GM12801 (cell line): ENCODE results near the gene OLIG2.

Source experiments
- CTCF ChIP-seq: IDR thresholded peaks from one replicate; pipeline ENCODE4 v1.5.1; 2011; ENCODE audit warnings: control low read depth; ENCODE audit not compliant: insufficient read length; ENCODE audit errors: extremely low read depth

Gene OLIG2

GRCh38 chr21:33013626-33014025, 12.1 kb upstream of the OLIG2 start:
- TF ChIP-seq CTCF = no peak

- TF ChIP-seq CTCF = no peak
Observed at GRCh38 chr21:33014331-33014730, 11.4 kb upstream of the OLIG2 start.

GRCh38 chr21:33015096-33015495, 10.6 kb upstream of the OLIG2 start:
- no peak for TF ChIP-seq CTCF

- no peak for TF ChIP-seq CTCF
Observed at GRCh38 chr21:33015756-33016155, 10.0 kb upstream of the OLIG2 start.

- no peak for TF ChIP-seq CTCF
Observed at GRCh38 chr21:33018707-33019465, 6.8 kb upstream of the OLIG2 start.

- no peak for TF ChIP-seq CTCF
Observed at GRCh38 chr21:33019516-33019884, 6.2 kb upstream of the OLIG2 start.

- no peak for TF ChIP-seq CTCF
Observed at GRCh38 chr21:33019885-33020557, 5.7 kb upstream of the OLIG2 start.
